Transverse colon (tissue), 4 donors: ENCODE data around the gene KCNK13. TPM values are rescaled to one million over a fixed set of nuclear protein-coding genes. Genes with fewer than 3 reads are reported as not detected.

Source experiments
- DNase-seq: peaks from one replicate; pipeline ENCODE4 v3.0.0-alpha.2; 2019
- H3K27ac ChIP-seq, 4 donors: fragments of 200-600 bp; sonication (generic); 2 replicates each; pipeline ENCODE4 v1.5.1; 2016 to 2018; ENCODE audit warnings: inconsistent platforms in 4 of 4
- H3K27me3 ChIP-seq: fragments of 200-600 bp; sonication (generic); 2 replicates; pipeline ENCODE4 v1.5.1; 2017; ENCODE audit warnings: inconsistent platforms
- H3K36me3 ChIP-seq, 4 donors: fragments of 200-600 bp; sonication (generic); 2 replicates each; pipeline ENCODE4 v1.5.1; 2017 to 2019; ENCODE audit warnings: inconsistent platforms in 4 of 4
- H3K4me1 ChIP-seq, 4 donors: fragments of 200-600 bp; sonication (generic); 2 replicates each; pipeline ENCODE4 v1.5.1; 2017 to 2020; ENCODE audit warnings: inconsistent platforms in 4 of 4
- H3K4me3 ChIP-seq, 4 donors: fragments of 200-600 bp; sonication (generic); 1 replicate in 1 of 4; 2 replicates in 3 of 4; pipeline versions ENCODE4 v1.5.1 to v1.6.1; 2017 to 2019; ENCODE audit warnings: inconsistent platforms in 4 of 4
- H3K9me3 ChIP-seq, 2 donors: fragments of 200-600 bp; sonication (generic); 2 replicates each; pipeline ENCODE4 v1.5.1; 2017 to 2019; ENCODE audit warnings: inconsistent platforms in 2 of 2
- CTCF ChIP-seq, 5 experiments: fragments of 200-600 bp in 3 of 5; fragments of 450-650 bp in 2 of 5; sonication (generic) in 3 of 5; IDR thresholded peaks; 1 replicate in 2 of 5; 2 replicates in 3 of 5; pipeline ENCODE4 v1.5.1; 2016 to 2017; ENCODE audit warnings: antibody characterized with exemption in 5 of 5, inconsistent platforms in 3 of 5, mild to moderate bottlenecking in 2 of 5, moderate library complexity in 1 of 5
- EP300 ChIP-seq: sonication (generic); formaldehyde crosslinking; IDR thresholded peaks from one replicate; pipeline ENCODE4 v1.6.1; 2017; ENCODE audit warnings: antibody characterized with exemption, low read depth
- POLR2A ChIP-seq: fragments of 450-650 bp; IDR thresholded peaks from one replicate; pipeline ENCODE4 v1.6.1; 2016; ENCODE audit warnings: antibody characterized with exemption, mild to moderate bottlenecking, moderate library complexity
- POLR2AphosphoS5 ChIP-seq, 3 donors: sonication (generic); formaldehyde crosslinking; IDR thresholded peaks; one replicate each; pipeline ENCODE4 v1.6.1; 2016; ENCODE audit warnings: antibody characterized with exemption in 3 of 3
- WGBS, 2 donors: methylation state at CpG; one replicate each; pipeline ENCODE4 v1.1.5; 2018; ENCODE audit warnings: low coverage in 1 of 2; 5-methylcytosine and 5-hydroxymethylcytosine counted together
- in situ Hi-C, 4 donors: fragments of 200-750 bp; cut with MboI; loops; one replicate each; pipeline versions ENCODE4 v1.15.0 to v1.15.1; 2017; ENCODE audit warnings: low sequenced_read_pairs in 3 of 4, low pct_ligation_motif_present in 1 of 4, low pct_unique_long_range_greater_than_20kb in 1 of 4
- intact Hi-C: fragments of 100-400 bp; cut with DNase I; formaldehyde crosslinking; loops from one replicate; pipeline ENCODE4 v1.15.1; 2023; ENCODE audit warnings: low total_unique reads
- total RNA-seq, 4 donors: library from RNA; depleted of rRNA; stranded (reverse); fragments of >200 nt; gene quantifications; one replicate each; pipeline ENCODE4 v1.1.0, GENCODE V29; 2016

KCNK13 gene
- total RNA-seq, 4 donors from 2014 or later, result 0.14 to 0.64 TPM; not detected in 2

DNA sequence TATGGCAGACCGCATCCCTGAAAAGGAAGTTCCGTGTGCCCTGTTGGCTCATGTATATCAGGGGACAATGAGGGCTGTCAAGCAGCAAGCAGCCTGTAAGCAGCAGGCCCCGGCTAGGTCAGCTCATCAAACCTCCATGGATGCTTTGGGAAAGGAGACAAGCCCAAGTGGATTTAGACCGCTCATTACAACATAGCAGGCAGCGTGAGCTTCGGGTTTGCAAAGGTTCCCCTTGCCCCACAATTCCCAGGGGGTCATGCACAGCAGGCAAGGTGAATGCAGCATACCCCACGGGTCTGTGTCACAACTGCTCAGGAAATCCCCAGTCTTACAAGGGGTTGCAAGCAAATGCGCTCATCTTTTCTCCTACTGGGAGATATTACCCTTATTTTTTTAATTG is 54.6 kb downstream of the KCNK13 start:
- in situ Hi-C loops, result no loop called here
- no peak for DNase-seq
- TF ChIP-seq EP300 (no peak), POLR2AphosphoS5 (IDR thresholded peaks at IDR 0.05) (no peak), POLR2A (no peak), CTCF (IDR thresholded peaks at IDR 0.05) (no peak)
- intact Hi-C loops, result no loop called here
- Histone ChIP-seq H3K27ac (no peak overlapping the region), H3K4me3 (no peak overlapping the region), H3K4me1 (no peaks in the 10 kb centered on the region), H3K9me3 (no peaks in the 10 kb centered on the region), H3K36me3 (no peaks in the 10 kb centered on the region), H3K27me3 (peaks cover 13% of the 10 kb centered on the region)
- WGBS, 2 donors, result 40 to 67% methylated on average over 1 to 8 of the region's 8 CpGs

GRCh38 chr14:90118027-90118426 is 56.2 kb downstream of the KCNK13 start:
- no peak for DNase-seq
- Histone ChIP-seq H3K36me3 (no peaks in the 10 kb centered on the region), H3K4me3 (no peak overlapping the region), H3K27me3 (peaks cover 6% of the 10 kb centered on the region), H3K9me3 (no peaks in the 10 kb centered on the region), H3K4me1 (no peaks in the 10 kb centered on the region), H3K27ac (no peak overlapping the region)
- in situ Hi-C loops, result no loop called here
- intact Hi-C loops, result no loop called here
- no peak for TF ChIP-seq POLR2AphosphoS5 (IDR thresholded peaks at IDR 0.05)
- TF ChIP-seq EP300, result no peak
- TF ChIP-seq CTCF (IDR thresholded peaks at IDR 0.05), result no peak
- TF ChIP-seq POLR2A, result no peak
- WGBS, 2 donors, result 56 to 61% methylated on average over 3 of the region's 3 CpGs

DNA sequence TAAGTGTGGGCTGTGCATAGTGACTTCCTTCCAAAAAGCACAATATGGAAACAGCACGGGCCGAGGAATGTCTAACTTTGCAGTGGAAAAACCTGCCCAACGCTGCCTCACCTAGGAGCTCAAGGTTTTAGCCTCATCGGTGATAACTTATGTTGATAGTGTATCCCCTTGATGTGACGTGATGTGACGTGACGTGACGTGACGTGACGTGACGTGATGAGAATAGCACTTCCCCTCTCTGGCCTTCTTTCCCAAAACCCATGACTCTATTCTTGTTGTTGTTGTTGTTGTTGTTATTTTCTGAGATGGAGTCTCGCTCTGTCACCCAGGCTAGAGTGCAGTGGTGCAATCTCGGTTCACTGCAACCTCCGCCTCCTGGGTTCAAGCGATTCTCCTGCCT is 64.5 kb downstream of the KCNK13 start:
- TF ChIP-seq CTCF (IDR thresholded peaks at IDR 0.05), result no peak
- no peak for TF ChIP-seq EP300
- no peak for TF ChIP-seq POLR2A
- intact Hi-C loops, result no loop called here
- H3K36me3 ChIP-seq, result no peaks in the 10 kb centered on the region
- H3K9me3 ChIP-seq, result no peaks in the 10 kb centered on the region
- no peak overlapping the region for H3K27ac ChIP-seq
- 89 to 95% methylated on average over 14 to 15 of the region's 15 CpGs for WGBS, 2 donors
- in situ Hi-C loops, result no loop called here
- no peaks in the 10 kb centered on the region for H3K4me1 ChIP-seq
- H3K27me3 ChIP-seq, result no peaks in the 10 kb centered on the region
- no peak overlapping the region for H3K4me3 ChIP-seq
- DNase-seq, result no peak

DNA sequence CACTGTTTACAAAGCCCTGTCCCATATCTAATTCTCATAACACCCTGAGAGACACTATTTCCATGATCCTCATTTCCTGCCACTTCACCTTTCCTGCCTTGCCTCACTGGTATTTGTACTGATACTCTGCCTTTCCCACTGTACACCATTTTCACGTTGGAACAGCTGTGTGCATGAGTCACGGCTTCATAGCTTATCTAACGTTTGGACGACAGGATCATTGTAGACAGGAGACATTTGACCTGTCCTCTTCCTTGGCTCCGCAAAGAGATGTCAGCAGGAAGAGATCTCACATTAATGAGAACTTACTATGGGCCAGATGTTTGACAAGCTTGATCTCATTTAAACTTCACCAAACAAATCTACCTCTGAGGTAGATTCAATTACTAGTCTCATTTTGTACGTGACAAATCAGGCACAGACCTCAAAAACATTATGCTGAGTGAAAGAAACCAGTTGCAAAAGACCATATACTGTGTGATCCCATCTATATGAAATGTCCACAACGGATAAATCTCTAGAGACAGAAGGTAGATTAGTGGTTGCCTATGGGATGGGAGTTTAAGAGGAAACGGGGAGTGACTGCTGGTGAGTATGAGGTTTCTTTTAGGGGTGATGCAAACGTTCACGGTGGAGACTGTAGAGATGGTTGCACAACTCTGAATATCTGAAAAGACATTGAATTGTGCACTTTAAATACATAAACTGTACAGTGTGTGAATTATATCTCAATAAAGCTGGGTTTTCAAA is 71.2 kb downstream of the KCNK13 start:
- Histone ChIP-seq H3K36me3 (no peaks in the 10 kb centered on the region), H3K4me1 (no peaks in the 10 kb centered on the region), H3K9me3 (no peaks in the 10 kb centered on the region), H3K27ac (no peak overlapping the region), H3K27me3 (no peaks in the 10 kb centered on the region), H3K4me3 (no peak overlapping the region)
- TF ChIP-seq CTCF (IDR thresholded peaks at IDR 0.05), result no peak
- no peak for TF ChIP-seq POLR2A
- TF ChIP-seq POLR2AphosphoS5 (IDR thresholded peaks at IDR 0.05), result no peak
- no peak for TF ChIP-seq EP300
- no peak for DNase-seq
- 54 to 66% methylated on average over 3 to 10 of the region's 10 CpGs for WGBS, 2 donors
- in situ Hi-C loops (no loop called here), intact Hi-C loops (no loop called here)
